GM23338 (cell line): ENCODE results near the gene NFKBIA. TPM values are rescaled to one million over a fixed set of nuclear protein-coding genes. Genes with fewer than 3 reads are reported as not detected.
A peak's percentile ranks its signal among the peaks of the same experiment; 100 is the strongest.

Experiments
- ATAC-seq: fragments of 200-7000 bp; cut with Tn5 transposase; 3 replicates; pipeline ENCODE4 v1.9.1; 2020
- DNase-seq: peaks from one replicate; pipeline ENCODE4 v3.0.0-alpha.2; 2015; ENCODE audit warnings: low spot score
- H2AFZ ChIP-seq: fragments of 200-600 bp; sonication (generic); 2 replicates; pipeline ENCODE4 v1.8.0; 2016; ENCODE audit warnings: antibody characterized with exemption, mild to moderate bottlenecking, moderate library complexity
- H3F3A ChIP-seq: fragments of 200-600 bp; sonication (generic); replicated peaks from 2 replicates; pipeline ENCODE4 v1.8.0; 2017; ENCODE audit warnings: antibody characterized with exemption, mixed run types, low read depth
- H3K27ac ChIP-seq: fragments of 200-600 bp; sonication (generic); 2 replicates; pipeline ENCODE4 v1.6.1; 2016; ENCODE audit warnings: low read depth
- H3K27me3 ChIP-seq: fragments of 200-600 bp; sonication (generic); 2 replicates; pipeline ENCODE4 v1.8.0; 2016; ENCODE audit warnings: mild to moderate bottlenecking, mixed run types, moderate library complexity; ENCODE audit not compliant: insufficient read depth
- H3K36me3 ChIP-seq: fragments of 200-600 bp; sonication (generic); 2 replicates; pipeline ENCODE4 v1.8.0; 2016; ENCODE audit warnings: mild to moderate bottlenecking; ENCODE audit not compliant: insufficient read depth
- H3K4me1 ChIP-seq: fragments of 200-600 bp; sonication (generic); 2 replicates; pipeline ENCODE4 v1.8.0; 2016; ENCODE audit warnings: mild to moderate bottlenecking, moderate library complexity; ENCODE audit not compliant: insufficient read depth
- H3K4me2 ChIP-seq: fragments of 200-600 bp; sonication (generic); 2 replicates; pipeline ENCODE4 v1.7.1; 2017; ENCODE audit warnings: mixed run types
- H3K4me3 ChIP-seq: fragments of 200-600 bp; sonication (generic); 2 replicates; pipeline ENCODE4 v1.6.1; 2016; ENCODE audit warnings: mixed run types
- H3K79me2 ChIP-seq: fragments of 200-600 bp; sonication (generic); replicated peaks from 2 replicates; pipeline ENCODE4 v1.8.0; 2017; ENCODE audit warnings: mild to moderate bottlenecking; ENCODE audit not compliant: insufficient read depth
- H3K9me2 ChIP-seq: fragments of 200-600 bp; sonication (generic); 2 replicates; pipeline ENCODE4 v1.8.0; 2017; ENCODE audit not compliant: insufficient read depth
- H4K20me1 ChIP-seq: fragments of 200-600 bp; sonication (generic); replicated peaks from 2 replicates; pipeline ENCODE4 v1.8.0; 2017; ENCODE audit warnings: mild to moderate bottlenecking; ENCODE audit not compliant: insufficient read depth
- H3K27ac Mint-ChIP-seq: 2 replicates; pipeline ENCODE4 v1.8.0; 2020; ENCODE audit warnings: inconsistent platforms, mild to moderate bottlenecking, moderate library complexity, mixed read lengths
- H3K27me3 Mint-ChIP-seq: 3 replicates; pipeline ENCODE4 v1.8.0; 2022; ENCODE audit warnings: low read depth, mild to moderate bottlenecking, moderate library complexity, mixed read lengths, inconsistent platforms; ENCODE audit not compliant: insufficient read depth, poor library complexity
- H3K36me3 Mint-ChIP-seq: 3 replicates; pipeline ENCODE4 v1.8.0; 2021; ENCODE audit warnings: low read depth, mild to moderate bottlenecking, inconsistent platforms, moderate library complexity, mixed read lengths
- H3K4me1 Mint-ChIP-seq: 3 replicates; pipeline ENCODE4 v1.8.0; 2020; ENCODE audit warnings: mild to moderate bottlenecking, inconsistent platforms, mixed read lengths
- H3K4me3 Mint-ChIP-seq: 3 replicates; pipeline ENCODE4 v1.8.0; 2021; ENCODE audit warnings: moderate library complexity, mild to moderate bottlenecking, inconsistent platforms, mixed read lengths
- H3K9me3 Mint-ChIP-seq: 3 replicates; pipeline ENCODE4 v1.8.0; 2020; ENCODE audit warnings: moderate library complexity, mild to moderate bottlenecking, inconsistent platforms, mixed read lengths
- EZH2 ChIP-seq: fragments of 200-600 bp; sonication (generic); IDR thresholded peaks from one replicate; pipeline ENCODE4 v1.8.0; 2017; ENCODE audit warnings: antibody characterized with exemption, mild to moderate bottlenecking, low read depth; ENCODE audit not compliant: unreplicated experiment
- EZH2phosphoT487 ChIP-seq: fragments of 200-600 bp; sonication (generic); IDR thresholded peaks from one replicate; pipeline ENCODE4 v1.8.1; 2018; ENCODE audit warnings: antibody characterized with exemption; ENCODE audit not compliant: unreplicated experiment
- NANOG ChIP-seq: IDR thresholded peaks from 2 replicates; pipeline ENCODE4 v1.6.1; 2016; ENCODE audit warnings: antibody characterized with exemption, borderline replicate concordance
- POLR2AphosphoS5 ChIP-seq: IDR thresholded peaks from 2 replicates; pipeline ENCODE4 v1.6.1; 2016; ENCODE audit warnings: antibody characterized with exemption, low read depth
- ZNF114 ChIP-seq: fragments of 250-450 bp; sonication (Bioruptor Pico); IDR thresholded peaks from 2 replicates; pipeline ENCODE4 v1.5.0; 2020; ENCODE audit warnings: mild to moderate bottlenecking, moderate library complexity
- polyA plus RNA-seq: library from polyadenylated mRNA; unstranded; fragments of >200 nt; fragmentation: Nextera tagmentation; extraction: Ambion mirVana; gene quantifications from 2 replicates; pipeline ENCODE4 v1.2.1, GENCODE V29; 2016
- total RNA-seq: library from RNA; depleted of rRNA; stranded (reverse); fragments of >200 nt; shearing (Covaris generic); gene quantifications from 2 replicates; pipeline ENCODE4 v1.2.3, GENCODE V29; 2014
- TF ChIP-seq, protein P1 (sequence below): IDR thresholded peaks from 2 replicates; pipeline ENCODE4 v1.6.1; 2016; ENCODE audit warnings: antibody characterized with exemption
- TF ChIP-seq, protein P2 (sequence below): IDR thresholded peaks from one replicate; pipeline ENCODE4 v1.6.1; 2018; ENCODE audit warnings: antibody characterized with exemption; ENCODE audit not compliant: unreplicated experiment
- TF ChIP-seq, protein P3 (sequence below), 2 experiments: fragments of 200-600 bp in 1 of 2; sonication (generic) in 1 of 2; conservative IDR thresholded peaks; 2 replicates each; pipeline versions ENCODE4 v1.5.1 to v1.6.1; 2016 to 2017; ENCODE audit warnings: antibody characterized with exemption in 2 of 2, low read depth in 2 of 2, mild to moderate bottlenecking in 2 of 2, moderate library complexity in 1 of 2
- TF ChIP-seq, protein P4 (sequence below): fragments of 250-450 bp; sonication (Bioruptor Pico); IDR thresholded peaks from 2 replicates; pipeline ENCODE4 v1.5.0; 2020; ENCODE audit warnings: mild to moderate bottlenecking, moderate library complexity

The NFKBIA gene
- total and polyA plus RNA-seq, 2 experiments from 2014 or later, result 33.4 to 41.3 TPM

DNA sequence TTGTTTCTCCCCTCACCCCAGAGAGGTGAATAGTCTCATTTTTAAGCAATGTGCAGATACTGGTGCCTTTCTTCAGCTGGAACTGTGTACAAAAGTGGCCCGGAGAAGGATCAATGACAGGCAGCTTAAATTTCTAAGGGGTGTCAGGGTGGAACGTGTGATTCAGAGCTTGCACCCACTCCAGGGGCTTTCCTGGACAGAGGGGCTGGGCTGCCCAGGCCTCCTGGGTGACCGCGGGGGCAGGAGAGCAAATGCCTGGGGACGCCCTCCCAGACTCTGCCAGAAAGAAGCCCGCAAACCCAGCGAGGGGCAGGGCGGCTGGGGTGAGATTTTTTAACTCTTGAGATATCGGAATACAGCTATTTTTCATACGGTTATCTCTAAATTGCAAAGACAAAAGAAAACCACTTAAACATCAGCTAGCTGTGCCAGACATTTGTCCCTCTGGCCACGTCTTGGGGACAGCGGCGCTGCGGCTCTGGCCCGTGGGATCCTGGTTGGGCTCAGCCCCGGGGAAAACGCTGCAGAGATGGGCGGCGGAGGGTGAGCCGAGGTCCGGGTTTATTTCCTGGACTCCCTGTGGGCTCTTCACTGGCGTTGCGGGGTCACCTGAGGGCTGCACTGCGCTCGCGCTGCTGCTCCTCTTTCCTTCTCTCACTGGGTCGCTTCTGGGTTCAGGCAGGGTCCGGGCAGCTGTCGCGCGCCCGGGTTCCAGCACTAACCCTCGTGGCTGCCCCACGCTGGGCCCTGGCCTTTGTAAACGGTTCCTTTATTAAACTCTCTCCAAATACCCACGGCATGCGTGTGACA, 35.8 kb downstream of the NFKBIA start:
- no peak overlapping the region for H3K27ac Mint-ChIP-seq
- Histone ChIP-seq H2AFZ (peak overlapping the region; percentile 94), H3F3A (no peaks in the 10 kb centered on the region), H3K27me3 (no peaks in the 10 kb centered on the region), H3K4me3 (no peak overlapping the region), H4K20me1 (no peaks in the 10 kb centered on the region), H3K4me2 (no peak overlapping the region; the same call in 1 of the 2 replicates), H3K9me2 (no peaks in the 10 kb centered on the region), H3K27ac (no peak overlapping the region), H3K4me1 (peaks cover 10% of the 10 kb centered on the region), H3K79me2 (no peaks in the 10 kb centered on the region), H3K36me3 (no peaks in the 10 kb centered on the region)
- TF ChIP-seq, protein P1, sequence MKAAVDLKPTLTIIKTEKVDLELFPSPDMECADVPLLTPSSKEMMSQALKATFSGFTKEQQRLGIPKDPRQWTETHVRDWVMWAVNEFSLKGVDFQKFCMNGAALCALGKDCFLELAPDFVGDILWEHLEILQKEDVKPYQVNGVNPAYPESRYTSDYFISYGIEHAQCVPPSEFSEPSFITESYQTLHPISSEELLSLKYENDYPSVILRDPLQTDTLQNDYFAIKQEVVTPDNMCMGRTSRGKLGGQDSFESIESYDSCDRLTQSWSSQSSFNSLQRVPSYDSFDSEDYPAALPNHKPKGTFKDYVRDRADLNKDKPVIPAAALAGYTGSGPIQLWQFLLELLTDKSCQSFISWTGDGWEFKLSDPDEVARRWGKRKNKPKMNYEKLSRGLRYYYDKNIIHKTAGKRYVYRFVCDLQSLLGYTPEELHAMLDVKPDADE, result no peak
- TF ChIP-seq EZH2phosphoT487 (no peak), ZNF114 (CRISPR knock-in tag) (no peak), POLR2AphosphoS5 (no peak), EZH2 (no peak), NANOG (no peak)
- TF ChIP-seq, protein P2, sequence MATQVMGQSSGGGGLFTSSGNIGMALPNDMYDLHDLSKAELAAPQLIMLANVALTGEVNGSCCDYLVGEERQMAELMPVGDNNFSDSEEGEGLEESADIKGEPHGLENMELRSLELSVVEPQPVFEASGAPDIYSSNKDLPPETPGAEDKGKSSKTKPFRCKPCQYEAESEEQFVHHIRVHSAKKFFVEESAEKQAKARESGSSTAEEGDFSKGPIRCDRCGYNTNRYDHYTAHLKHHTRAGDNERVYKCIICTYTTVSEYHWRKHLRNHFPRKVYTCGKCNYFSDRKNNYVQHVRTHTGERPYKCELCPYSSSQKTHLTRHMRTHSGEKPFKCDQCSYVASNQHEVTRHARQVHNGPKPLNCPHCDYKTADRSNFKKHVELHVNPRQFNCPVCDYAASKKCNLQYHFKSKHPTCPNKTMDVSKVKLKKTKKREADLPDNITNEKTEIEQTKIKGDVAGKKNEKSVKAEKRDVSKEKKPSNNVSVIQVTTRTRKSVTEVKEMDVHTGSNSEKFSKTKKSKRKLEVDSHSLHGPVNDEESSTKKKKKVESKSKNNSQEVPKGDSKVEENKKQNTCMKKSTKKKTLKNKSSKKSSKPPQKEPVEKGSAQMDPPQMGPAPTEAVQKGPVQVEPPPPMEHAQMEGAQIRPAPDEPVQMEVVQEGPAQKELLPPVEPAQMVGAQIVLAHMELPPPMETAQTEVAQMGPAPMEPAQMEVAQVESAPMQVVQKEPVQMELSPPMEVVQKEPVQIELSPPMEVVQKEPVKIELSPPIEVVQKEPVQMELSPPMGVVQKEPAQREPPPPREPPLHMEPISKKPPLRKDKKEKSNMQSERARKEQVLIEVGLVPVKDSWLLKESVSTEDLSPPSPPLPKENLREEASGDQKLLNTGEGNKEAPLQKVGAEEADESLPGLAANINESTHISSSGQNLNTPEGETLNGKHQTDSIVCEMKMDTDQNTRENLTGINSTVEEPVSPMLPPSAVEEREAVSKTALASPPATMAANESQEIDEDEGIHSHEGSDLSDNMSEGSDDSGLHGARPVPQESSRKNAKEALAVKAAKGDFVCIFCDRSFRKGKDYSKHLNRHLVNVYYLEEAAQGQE, result no peak
- TF ChIP-seq, protein P3, sequence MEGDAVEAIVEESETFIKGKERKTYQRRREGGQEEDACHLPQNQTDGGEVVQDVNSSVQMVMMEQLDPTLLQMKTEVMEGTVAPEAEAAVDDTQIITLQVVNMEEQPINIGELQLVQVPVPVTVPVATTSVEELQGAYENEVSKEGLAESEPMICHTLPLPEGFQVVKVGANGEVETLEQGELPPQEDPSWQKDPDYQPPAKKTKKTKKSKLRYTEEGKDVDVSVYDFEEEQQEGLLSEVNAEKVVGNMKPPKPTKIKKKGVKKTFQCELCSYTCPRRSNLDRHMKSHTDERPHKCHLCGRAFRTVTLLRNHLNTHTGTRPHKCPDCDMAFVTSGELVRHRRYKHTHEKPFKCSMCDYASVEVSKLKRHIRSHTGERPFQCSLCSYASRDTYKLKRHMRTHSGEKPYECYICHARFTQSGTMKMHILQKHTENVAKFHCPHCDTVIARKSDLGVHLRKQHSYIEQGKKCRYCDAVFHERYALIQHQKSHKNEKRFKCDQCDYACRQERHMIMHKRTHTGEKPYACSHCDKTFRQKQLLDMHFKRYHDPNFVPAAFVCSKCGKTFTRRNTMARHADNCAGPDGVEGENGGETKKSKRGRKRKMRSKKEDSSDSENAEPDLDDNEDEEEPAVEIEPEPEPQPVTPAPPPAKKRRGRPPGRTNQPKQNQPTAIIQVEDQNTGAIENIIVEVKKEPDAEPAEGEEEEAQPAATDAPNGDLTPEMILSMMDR (conservative IDR thresholded peaks at IDR 0.05; ENCODE audit: low read depth in 2 of 2), result no peak
- TF ChIP-seq, protein P4, sequence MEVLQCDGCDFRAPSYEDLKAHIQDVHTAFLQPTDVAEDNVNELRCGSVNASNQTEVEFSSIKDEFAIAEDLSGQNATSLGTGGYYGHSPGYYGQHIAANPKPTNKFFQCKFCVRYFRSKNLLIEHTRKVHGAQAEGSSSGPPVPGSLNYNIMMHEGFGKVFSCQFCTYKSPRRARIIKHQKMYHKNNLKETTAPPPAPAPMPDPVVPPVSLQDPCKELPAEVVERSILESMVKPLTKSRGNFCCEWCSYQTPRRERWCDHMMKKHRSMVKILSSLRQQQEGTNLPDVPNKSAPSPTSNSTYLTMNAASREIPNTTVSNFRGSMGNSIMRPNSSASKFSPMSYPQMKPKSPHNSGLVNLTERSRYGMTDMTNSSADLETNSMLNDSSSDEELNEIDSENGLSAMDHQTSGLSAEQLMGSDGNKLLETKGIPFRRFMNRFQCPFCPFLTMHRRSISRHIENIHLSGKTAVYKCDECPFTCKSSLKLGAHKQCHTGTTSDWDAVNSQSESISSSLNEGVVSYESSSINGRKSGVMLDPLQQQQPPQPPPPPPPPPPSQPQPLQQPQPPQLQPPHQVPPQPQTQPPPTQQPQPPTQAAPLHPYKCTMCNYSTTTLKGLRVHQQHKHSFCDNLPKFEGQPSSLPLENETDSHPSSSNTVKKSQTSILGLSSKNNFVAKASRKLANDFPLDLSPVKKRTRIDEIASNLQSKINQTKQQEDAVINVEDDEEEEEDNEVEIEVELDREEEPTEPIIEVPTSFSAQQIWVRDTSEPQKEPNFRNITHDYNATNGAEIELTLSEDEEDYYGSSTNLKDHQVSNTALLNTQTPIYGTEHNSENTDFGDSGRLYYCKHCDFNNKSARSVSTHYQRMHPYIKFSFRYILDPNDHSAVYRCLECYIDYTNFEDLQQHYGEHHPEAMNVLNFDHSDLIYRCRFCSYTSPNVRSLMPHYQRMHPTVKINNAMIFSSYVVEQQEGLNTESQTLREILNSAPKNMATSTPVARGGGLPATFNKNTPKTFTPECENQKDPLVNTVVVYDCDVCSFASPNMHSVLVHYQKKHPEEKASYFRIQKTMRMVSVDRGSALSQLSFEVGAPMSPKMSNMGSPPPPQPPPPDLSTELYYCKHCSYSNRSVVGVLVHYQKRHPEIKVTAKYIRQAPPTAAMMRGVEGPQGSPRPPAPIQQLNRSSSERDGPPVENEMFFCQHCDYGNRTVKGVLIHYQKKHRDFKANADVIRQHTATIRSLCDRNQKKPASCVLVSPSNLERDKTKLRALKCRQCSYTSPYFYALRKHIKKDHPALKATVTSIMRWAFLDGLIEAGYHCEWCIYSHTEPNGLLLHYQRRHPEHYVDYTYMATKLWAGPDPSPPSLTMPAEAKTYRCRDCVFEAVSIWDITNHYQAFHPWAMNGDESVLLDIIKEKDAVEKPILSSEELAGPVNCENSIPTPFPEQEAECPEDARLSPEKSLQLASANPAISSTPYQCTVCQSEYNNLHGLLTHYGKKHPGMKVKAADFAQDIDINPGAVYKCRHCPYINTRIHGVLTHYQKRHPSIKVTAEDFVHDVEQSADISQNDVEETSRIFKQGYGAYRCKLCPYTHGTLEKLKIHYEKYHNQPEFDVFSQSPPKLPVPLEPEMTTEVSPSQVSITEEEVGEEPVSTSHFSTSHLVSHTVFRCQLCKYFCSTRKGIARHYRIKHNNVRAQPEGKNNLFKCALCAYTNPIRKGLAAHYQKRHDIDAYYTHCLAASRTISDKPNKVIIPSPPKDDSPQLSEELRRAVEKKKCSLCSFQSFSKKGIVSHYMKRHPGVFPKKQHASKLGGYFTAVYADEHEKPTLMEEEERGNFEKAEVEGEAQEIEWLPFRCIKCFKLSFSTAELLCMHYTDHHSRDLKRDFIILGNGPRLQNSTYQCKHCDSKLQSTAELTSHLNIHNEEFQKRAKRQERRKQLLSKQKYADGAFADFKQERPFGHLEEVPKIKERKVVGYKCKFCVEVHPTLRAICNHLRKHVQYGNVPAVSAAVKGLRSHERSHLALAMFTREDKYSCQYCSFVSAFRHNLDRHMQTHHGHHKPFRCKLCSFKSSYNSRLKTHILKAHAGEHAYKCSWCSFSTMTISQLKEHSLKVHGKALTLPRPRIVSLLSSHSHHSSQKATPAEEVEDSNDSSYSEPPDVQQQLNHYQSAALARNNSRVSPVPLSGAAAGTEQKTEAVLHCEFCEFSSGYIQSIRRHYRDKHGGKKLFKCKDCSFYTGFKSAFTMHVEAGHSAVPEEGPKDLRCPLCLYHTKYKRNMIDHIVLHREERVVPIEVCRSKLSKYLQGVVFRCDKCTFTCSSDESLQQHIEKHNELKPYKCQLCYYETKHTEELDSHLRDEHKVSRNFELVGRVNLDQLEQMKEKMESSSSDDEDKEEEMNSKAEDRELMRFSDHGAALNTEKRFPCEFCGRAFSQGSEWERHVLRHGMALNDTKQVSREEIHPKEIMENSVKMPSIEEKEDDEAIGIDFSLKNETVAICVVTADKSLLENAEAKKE (CRISPR knock-in tag), result no peak
- H3K4me3 Mint-ChIP-seq, result no peak overlapping the region
- peaks cover 24% of the 10 kb centered on the region for H3K4me1 Mint-ChIP-seq
- peak; percentile 47 for DNase-seq
- H3K9me3 Mint-ChIP-seq, result no peaks in the 10 kb centered on the region
- peaks cover 6% of the 10 kb centered on the region for H3K27me3 Mint-ChIP-seq
- peak; percentile 64 for ATAC-seq
- H3K36me3 Mint-ChIP-seq, result no peaks in the 10 kb centered on the region; the same call in 2 of the 3 replicates
